ENCODE data around the gene EHD1. TPM values are rescaled to one million over a fixed set of nuclear protein-coding genes. Genes with fewer than 3 reads are reported as not detected.
A peak's percentile ranks its signal among the peaks of the same experiment; 100 is the strongest.

Gene EHD1
- total and polyA plus RNA-seq, 2 of the 4 experiments (the other 2 are of a cell fraction), result 107 to 209 TPM

- H3K18ac ChIP-seq (ENCODE audit: low read depth, low read length), result no peak overlapping the region
- peaks cover 6% of the 10 kb centered on the region for H3K4me1 ChIP-seq (ENCODE audit: control insufficient read depth, insufficient read depth, low read length)
- no peaks in the 10 kb centered on the region for H4K20me1 ChIP-seq (ENCODE audit: insufficient read depth, low read length)
- H2AFZ ChIP-seq (replicated peaks; ENCODE audit: low read length, poor library complexity), result no peak overlapping the region
- H3K4me2 ChIP-seq (ENCODE audit: low read depth, low read length), result no peak overlapping the region
- WGBS, 2 experiments (ENCODE audit: extremely low coverage in 2 of 2, insufficient read length in 1 of 2), result 83% methylated on average over 6 of the region's 15 CpGs; no CpG with 5 or more reads in 1 of the 2 experiments
- no peak overlapping the region for H3K27ac ChIP-seq (ENCODE audit: insufficient read depth, low read length)
- H2BK120ac ChIP-seq (ENCODE audit: low read depth, low read length), result no peak overlapping the region
- H3K79me1 ChIP-seq (ENCODE audit: low read depth in 1 of 2, low read length in 2 of 2), result no peaks in the 10 kb centered on the region
- no peak overlapping the region for H2BK20ac ChIP-seq (ENCODE audit: low read depth, low read length)
- no peaks in the 10 kb centered on the region for H3K36me3 ChIP-seq (ENCODE audit: control insufficient read depth, insufficient read depth, low read length)
- H3K23ac ChIP-seq (ENCODE audit: low read depth, low read length), result no peak overlapping the region
- H3K9me1 ChIP-seq (ENCODE audit: insufficient read depth, low read length), result no peaks in the 10 kb centered on the region
- no peaks in the 10 kb centered on the region for H3K9me3 ChIP-seq (ENCODE audit: control insufficient read depth, insufficient read depth, low read length)
- peak overlapping the region; percentile 35; the same call in 1 of the 2 replicates for H2AK5ac ChIP-seq (ENCODE audit: low read depth, low read length)
- dilution Hi-C loops (cut with HindIII; ENCODE audit: low sequenced_read_pairs, unreplicated experiment) (no loop called here), in situ Hi-C loops (cut with MboI; ENCODE audit: low sequenced_read_pairs) (loop anchor here (10.0 kb wide), 1 partner anchor 163 kb away; no protein-coding TSS in a partner anchor), intact Hi-C loops (cut with micrococcal nuclease) (no loop called here)
- no TSS peak for BruUV-seq (replicated peaks)
- TF ChIP-seq CEBPB (IDR thresholded peaks at IDR 0.05; ENCODE audit: low read depth, low read length), result no peak
- no peak for TF ChIP-seq USF2 (IDR thresholded peaks at IDR 0.05; ENCODE audit: low read depth, low read length)
- no peak for TF ChIP-seq BHLHE40 (IDR thresholded peaks at IDR 0.05; ENCODE audit: low read depth, low read length)
- TF ChIP-seq CHD1 (IDR thresholded peaks at IDR 0.05; ENCODE audit: low read depth, low read length), result no peak
- TF ChIP-seq MAFK (IDR thresholded peaks at IDR 0.05; ENCODE audit: low read depth, low read length), result no peak
- no peak for TF ChIP-seq POLR2A (IDR thresholded peaks at IDR 0.05; ENCODE audit: low read depth, low read length)
- no peak overlapping the region for H3K4ac ChIP-seq (ENCODE audit: low read depth, low read length)
- H4K91ac ChIP-seq (ENCODE audit: insufficient read depth, low read depth, low read length), result no peak overlapping the region
- H3K56ac ChIP-seq (ENCODE audit: extremely low read depth, insufficient read depth, low read length), result no peak overlapping the region
- H3K4me3 ChIP-seq (ENCODE audit: insufficient read depth, low read depth, low read length), result no peak overlapping the region
- H4K8ac ChIP-seq (ENCODE audit: low read depth in 2 of 2, low read length in 2 of 2), result no peak overlapping the region
- no peak overlapping the region; the same call in 2 of the 3 replicates for H2BK15ac ChIP-seq (ENCODE audit: low read depth, low read length)
- no peaks in the 10 kb centered on the region for H3K27me3 ChIP-seq (ENCODE audit: control insufficient read depth, insufficient read depth, low read length)
- H3K14ac ChIP-seq (replicated peaks; ENCODE audit: low read depth, low read length), result no peak overlapping the region
- no peak overlapping the region for H2BK5ac ChIP-seq (ENCODE audit: low read depth, low read length, poor library complexity, severe bottlenecking)
- CTCF ChIA-PET, result no interaction called here
- ATAC-seq (ENCODE audit: low read depth) (no peak), DNase-seq (no peak)
- H2AK9ac ChIP-seq (replicated peaks; ENCODE audit: low read depth, low read length, poor library complexity), result no peak overlapping the region
- no peak overlapping the region for H4K5ac ChIP-seq (ENCODE audit: low read depth, low read length)
- no peak overlapping the region for H3K9ac ChIP-seq (ENCODE audit: low read depth, low read length)
- POLR2A ChIA-PET (ENCODE audit: unreplicated experiment), result no interaction called here
These were observed 36.6 kb downstream of the EHD1 start for GRCh38 chr11:64841592-64842365.

All from IMR-90 (cell line).